ENCODE data around the gene GRID2. TPM values are rescaled to one million over a fixed set of nuclear protein-coding genes. Genes with fewer than 3 reads are reported as not detected.

The GRID2 gene
- total RNA-seq, 1 experiment from 2014 or later = not detected

GRCh38 chr4:93066749-93067148 lies 763.0 kb downstream of the GRID2 start:
- peak; percentile 47 for DNase-seq (ENCODE audit: low read depth)

- DNase-seq (ENCODE audit: low read depth) = no peak
Measured at GRCh38 chr4:93072292-93072691, 768.5 kb downstream of the GRID2 start.

- no peak for DNase-seq (ENCODE audit: low read depth)
Measured at GRCh38 chr4:93080316-93080715, 776.5 kb downstream of the GRID2 start.

- DNase-seq (ENCODE audit: low read depth) = peak; percentile 31
Measured at GRCh38 chr4:93084599-93085305, 781.0 kb downstream of the GRID2 start.

- no peak for DNase-seq (ENCODE audit: low read depth)
Measured at GRCh38 chr4:93086356-93086755, 782.6 kb downstream of the GRID2 start.

- no peak for DNase-seq (ENCODE audit: low read depth)
Measured at GRCh38 chr4:93092765-93093164, 789.0 kb downstream of the GRID2 start.

- DNase-seq (ENCODE audit: low read depth) = no peak
Measured at GRCh38 chr4:93103042-93103441, 799.3 kb downstream of the GRID2 start.

GRCh38 chr4:93116624-93117023 lies 812.9 kb downstream of the GRID2 start:
- no peak for DNase-seq (ENCODE audit: low read depth)

- DNase-seq (ENCODE audit: low read depth) = no peak
Measured at GRCh38 chr4:93127489-93127888, 823.7 kb downstream of the GRID2 start.

- no peak for DNase-seq (ENCODE audit: low read depth)
Measured at GRCh38 chr4:93132631-93133030, 828.9 kb downstream of the GRID2 start.

GRCh38 chr4:93139118-93139517 lies 835.4 kb downstream of the GRID2 start:
- DNase-seq (ENCODE audit: low read depth) = no peak

- no peak for DNase-seq (ENCODE audit: low read depth)
Measured at GRCh38 chr4:93143902-93144301, 840.1 kb downstream of the GRID2 start.

GRCh38 chr4:93144644-93145043 lies 840.9 kb downstream of the GRID2 start:
- DNase-seq (ENCODE audit: low read depth) = no peak

GRCh38 chr4:93147524-93148212 lies 843.9 kb downstream of the GRID2 start:
- no peak for DNase-seq (ENCODE audit: low read depth)

GRCh38 chr4:93152491-93152890 lies 848.7 kb downstream of the GRID2 start:
- no peak for DNase-seq (ENCODE audit: low read depth)

- DNase-seq (ENCODE audit: low read depth) = no peak
Measured at GRCh38 chr4:93157986-93158385, 854.2 kb downstream of the GRID2 start.

- no peak for DNase-seq (ENCODE audit: low read depth)
Measured at GRCh38 chr4:93168053-93168452, 864.3 kb downstream of the GRID2 start.

- DNase-seq (ENCODE audit: low read depth) = no peak
Measured at GRCh38 chr4:93169966-93170365, 866.2 kb downstream of the GRID2 start.

GRCh38 chr4:93174598-93174997 lies 870.8 kb downstream of the GRID2 start:
- DNase-seq (ENCODE audit: low read depth) = no peak

GRCh38 chr4:93178279-93178678 lies 874.5 kb downstream of the GRID2 start:
- DNase-seq (ENCODE audit: low read depth) = no peak

GRCh38 chr4:93179044-93179443 lies 875.3 kb downstream of the GRID2 start:
- no peak for DNase-seq (ENCODE audit: low read depth)

GRCh38 chr4:93182722-93183121 lies 879.0 kb downstream of the GRID2 start:
- DNase-seq (ENCODE audit: low read depth) = no peak

GRCh38 chr4:93183576-93183975 lies 879.8 kb downstream of the GRID2 start:
- DNase-seq (ENCODE audit: low read depth) = no peak

Measured in LHCN-M2 (cell line).